ENCODE data around the gene ITLN1.
"Not testable (repeated sequence)": the region's sequence is repeated elsewhere in the genome, so short reads cannot be mapped to it uniquely, and the experiment has no call there.

Gene ITLN1

GRCh38 chr1:160885042-160885441 lies at the start of gene ITLN1:
Gene ITLN1 (minus strand): TSS chr1:160885180. CDS start chr1:160884877, 303 bp downstream.
- no peak for DNase-seq (ENCODE audit: low spot score)

- not testable (repeated sequence) for DNase-seq (ENCODE audit: low spot score)
Observed at GRCh38 chr1:160933305-160933704, 48.3 kb upstream of the ITLN1 start.

- no peak for DNase-seq (ENCODE audit: low spot score)
Observed at GRCh38 chr1:160925652-160926244, 40.8 kb upstream of the ITLN1 start.

GRCh38 chr1:160924791-160925651 lies 40.0 kb upstream of the ITLN1 start:
- DNase-seq (ENCODE audit: low spot score), result no peak

- no peak for DNase-seq (ENCODE audit: low spot score)
Observed at GRCh38 chr1:160916666-160917065, 31.7 kb upstream of the ITLN1 start.

- not testable (repeated sequence) for DNase-seq (ENCODE audit: low spot score)
Observed at GRCh38 chr1:160913229-160913628, 28.2 kb upstream of the ITLN1 start.

GRCh38 chr1:160911925-160912324 lies 26.9 kb upstream of the ITLN1 start:
- no peak for DNase-seq (ENCODE audit: low spot score)

- no peak for DNase-seq (ENCODE audit: low spot score)
Observed at GRCh38 chr1:160911441-160911840, 26.5 kb upstream of the ITLN1 start.

- no peak for DNase-seq (ENCODE audit: low spot score)
Observed at GRCh38 chr1:160910170-160910750, 25.3 kb upstream of the ITLN1 start.

- no peak for DNase-seq (ENCODE audit: low spot score)
Observed at GRCh38 chr1:160907976-160908375, 23.0 kb upstream of the ITLN1 start.

GRCh38 chr1:160905617-160905989 lies 20.6 kb upstream of the ITLN1 start:
- DNase-seq (ENCODE audit: low spot score), result no peak

- DNase-seq (ENCODE audit: low spot score), result no peak
Observed at GRCh38 chr1:160904783-160905616, 20.0 kb upstream of the ITLN1 start.

GRCh38 chr1:160902251-160902650 lies 17.3 kb upstream of the ITLN1 start:
- not testable (repeated sequence) for DNase-seq (ENCODE audit: low spot score)

GRCh38 chr1:160901768-160902167 lies 16.8 kb upstream of the ITLN1 start:
- DNase-seq (ENCODE audit: low spot score), result no peak

- not testable (repeated sequence) for DNase-seq (ENCODE audit: low spot score)
Observed at GRCh38 chr1:160900683-160901082, 15.7 kb upstream of the ITLN1 start.

- DNase-seq (ENCODE audit: low spot score), result not testable (repeated sequence)
Observed at GRCh38 chr1:160894368-160895135, 9.6 kb upstream of the ITLN1 start.

GRCh38 chr1:160891474-160891873 lies 6.5 kb upstream of the ITLN1 start:
- no peak for DNase-seq (ENCODE audit: low spot score)

GRCh38 chr1:160888926-160889325 lies 3.9 kb upstream of the ITLN1 start:
- no peak for DNase-seq (ENCODE audit: low spot score)

GRCh38 chr1:160887071-160887470 lies 2.1 kb upstream of the ITLN1 start:
- DNase-seq (ENCODE audit: low spot score), result no peak

GRCh38 chr1:160884579-160884978 lies 401 bp downstream of the ITLN1 start:
- DNase-seq (ENCODE audit: low spot score), result no peak

All from CD4-positive, alpha-beta T cell treated with Interleukin-2 at 100 ng/mL for 4 hours (primary cell).